WTC11 (cell line): ENCODE results near the gene CSF1. TPM values are rescaled to one million over a fixed set of nuclear protein-coding genes. Genes with fewer than 3 reads are reported as not detected.

Source experiments
- ATAC-seq: fragments of 200-7000 bp; cut with Tn5 transposase; 2 replicates; pipeline ENCODE4 v1.10.0; 2021; ENCODE audit warnings: mild to moderate bottlenecking, moderate library complexity
- CTCF ChIA-PET: fragments of 300-600 bp; sonication (Branson Sonifier 250); formaldehyde crosslinking; loops from one replicate; lab custom pipeline; 2021; ENCODE audit warnings: antibody characterized with exemption; lab: Charles Lee
- POLR2A ChIA-PET: fragments of 350-600 bp; sonication (Branson Sonifier 250); formaldehyde crosslinking; loops from one replicate; lab custom pipeline; 2021; ENCODE audit warnings: antibody characterized with exemption; lab: Charles Lee
- DNase-seq: peaks from one replicate; pipeline ENCODE4 v3.0.0; 2021; ENCODE audit warnings: low spot score
- H3K27ac Mint-ChIP-seq: 2 replicates; pipeline ENCODE4 v1.8.0; 2021; ENCODE audit warnings: mixed read lengths
- H3K27me3 Mint-ChIP-seq: 2 replicates; pipeline ENCODE4 v1.8.0; 2021; ENCODE audit warnings: low read depth, mild to moderate bottlenecking, moderate library complexity, mixed read lengths
- H3K36me3 Mint-ChIP-seq: 2 replicates; pipeline ENCODE4 v1.8.0; 2021; ENCODE audit warnings: mixed read lengths
- H3K4me1 Mint-ChIP-seq: 2 replicates; pipeline ENCODE4 v1.8.0; 2022; ENCODE audit warnings: mixed read lengths
- H3K4me3 Mint-ChIP-seq: 2 replicates; pipeline ENCODE4 v1.8.0; 2021; ENCODE audit warnings: mild to moderate bottlenecking, moderate library complexity, mixed read lengths
- H3K9me3 Mint-ChIP-seq: 2 replicates; pipeline ENCODE4 v1.8.0; 2021; ENCODE audit warnings: mixed read lengths
- ATF1 ChIP-seq: sonication (generic); formaldehyde crosslinking; IDR thresholded peaks from 2 replicates; pipeline ENCODE4 v1.8.1; 2023; ENCODE audit warnings: mild to moderate bottlenecking, moderate library complexity, missing genetic modification reagents
- ATF6 ChIP-seq: sonication (generic); formaldehyde crosslinking; IDR thresholded peaks from 2 replicates; pipeline ENCODE4 v1.8.1; 2023; ENCODE audit warnings: mild to moderate bottlenecking, missing genetic modification reagents
- CREM ChIP-seq: sonication (generic); formaldehyde crosslinking; IDR thresholded peaks from 2 replicates; pipeline ENCODE4 v1.8.1; 2022; ENCODE audit warnings: mild to moderate bottlenecking, missing genetic modification reagents, moderate library complexity
- FOXP4 ChIP-seq: sonication (generic); formaldehyde crosslinking; IDR thresholded peaks from 2 replicates; pipeline ENCODE4 v1.8.0; 2022; ENCODE audit warnings: mild to moderate bottlenecking, missing genetic modification reagents
- TP53 ChIP-seq: sonication (generic); formaldehyde crosslinking; IDR thresholded peaks from 2 replicates; pipeline ENCODE4 v1.8.1; 2023; ENCODE audit warnings: mild to moderate bottlenecking, missing genetic modification reagents
- ZBTB21 ChIP-seq: sonication (generic); formaldehyde crosslinking; IDR thresholded peaks from 2 replicates; pipeline ENCODE4 v1.8.1; 2023; ENCODE audit warnings: mild to moderate bottlenecking, missing genetic modification reagents, borderline replicate concordance
- ZNF396 ChIP-seq: fragments of 250-450 bp; sonication (Bioruptor Pico); IDR thresholded peaks from 2 replicates; pipeline ENCODE4 v1.8.0; 2021; ENCODE audit warnings: mild to moderate bottlenecking, moderate library complexity, borderline replicate concordance
- ZNF671 ChIP-seq: fragments of 250-450 bp; sonication (Bioruptor Pico); IDR thresholded peaks from 2 replicates; pipeline ENCODE4 v1.8.0; 2021; ENCODE audit warnings: mild to moderate bottlenecking
- ZSCAN18 ChIP-seq: fragments of 250-450 bp; sonication (Bioruptor Pico); IDR thresholded peaks from 2 replicates; pipeline ENCODE4 v2.1.2; 2022; ENCODE audit warnings: mild to moderate bottlenecking, moderate library complexity
- total RNA-seq: library from RNA; stranded (reverse); gene quantifications from 3 replicates; pipeline ENCODE4 v1.2.3, GENCODE V29; 2021
- TF ChIP-seq, protein P1 (sequence below): sonication (generic); formaldehyde crosslinking; IDR thresholded peaks from 2 replicates; pipeline ENCODE4 v1.8.0; 2022; ENCODE audit warnings: missing genetic modification reagents
- TF ChIP-seq, protein P2 (sequence below): sonication (generic); formaldehyde crosslinking; IDR thresholded peaks from 2 replicates; pipeline ENCODE4 v1.8.1; 2022; ENCODE audit warnings: low read depth, missing genetic modification reagents, borderline replicate concordance
- TF ChIP-seq, protein P3 (sequence below): sonication (generic); formaldehyde crosslinking; IDR thresholded peaks from 2 replicates; pipeline ENCODE4 v1.8.1; 2022; ENCODE audit warnings: mild to moderate bottlenecking, moderate library complexity, missing genetic modification reagents
- TF ChIP-seq, protein P4 (sequence below): fragments of 250-450 bp; sonication (Bioruptor Pico); IDR thresholded peaks from 2 replicates; pipeline ENCODE4 v1.9.0; 2021; ENCODE audit warnings: mild to moderate bottlenecking

CSF1 gene
- total RNA-seq, 1 experiment from 2014 or later = 3.0 TPM

GRCh38 chr1:109976762-109977161, 66.1 kb downstream of the CSF1 start:
- H3K27me3 Mint-ChIP-seq = peaks cover 9% of the 10 kb centered on the region
- CTCF ChIA-PET = interaction anchor here (1.3 to 2.8 kb wide), 3 partner anchors 8 to 186 kb away, joined by 3 to 16 read pairs (median 8); partner anchors contain the start of gene AHCYL1
- TF ChIP-seq, protein P1, sequence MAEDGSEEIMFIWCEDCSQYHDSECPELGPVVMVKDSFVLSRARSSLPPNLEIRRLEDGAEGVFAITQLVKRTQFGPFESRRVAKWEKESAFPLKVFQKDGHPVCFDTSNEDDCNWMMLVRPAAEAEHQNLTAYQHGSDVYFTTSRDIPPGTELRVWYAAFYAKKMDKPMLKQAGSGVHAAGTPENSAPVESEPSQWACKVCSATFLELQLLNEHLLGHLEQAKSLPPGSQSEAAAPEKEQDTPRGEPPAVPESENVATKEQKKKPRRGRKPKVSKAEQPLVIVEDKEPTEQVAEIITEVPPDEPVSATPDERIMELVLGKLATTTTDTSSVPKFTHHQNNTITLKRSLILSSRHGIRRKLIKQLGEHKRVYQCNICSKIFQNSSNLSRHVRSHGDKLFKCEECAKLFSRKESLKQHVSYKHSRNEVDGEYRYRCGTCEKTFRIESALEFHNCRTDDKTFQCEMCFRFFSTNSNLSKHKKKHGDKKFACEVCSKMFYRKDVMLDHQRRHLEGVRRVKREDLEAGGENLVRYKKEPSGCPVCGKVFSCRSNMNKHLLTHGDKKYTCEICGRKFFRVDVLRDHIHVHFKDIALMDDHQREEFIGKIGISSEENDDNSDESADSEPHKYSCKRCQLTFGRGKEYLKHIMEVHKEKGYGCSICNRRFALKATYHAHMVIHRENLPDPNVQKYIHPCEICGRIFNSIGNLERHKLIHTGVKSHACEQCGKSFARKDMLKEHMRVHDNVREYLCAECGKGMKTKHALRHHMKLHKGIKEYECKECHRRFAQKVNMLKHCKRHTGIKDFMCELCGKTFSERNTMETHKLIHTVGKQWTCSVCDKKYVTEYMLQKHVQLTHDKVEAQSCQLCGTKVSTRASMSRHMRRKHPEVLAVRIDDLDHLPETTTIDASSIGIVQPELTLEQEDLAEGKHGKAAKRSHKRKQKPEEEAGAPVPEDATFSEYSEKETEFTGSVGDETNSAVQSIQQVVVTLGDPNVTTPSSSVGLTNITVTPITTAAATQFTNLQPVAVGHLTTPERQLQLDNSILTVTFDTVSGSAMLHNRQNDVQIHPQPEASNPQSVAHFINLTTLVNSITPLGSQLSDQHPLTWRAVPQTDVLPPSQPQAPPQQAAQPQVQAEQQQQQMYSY (CRISPR knock-in tag) = no peak
- TF ChIP-seq, protein P2, sequence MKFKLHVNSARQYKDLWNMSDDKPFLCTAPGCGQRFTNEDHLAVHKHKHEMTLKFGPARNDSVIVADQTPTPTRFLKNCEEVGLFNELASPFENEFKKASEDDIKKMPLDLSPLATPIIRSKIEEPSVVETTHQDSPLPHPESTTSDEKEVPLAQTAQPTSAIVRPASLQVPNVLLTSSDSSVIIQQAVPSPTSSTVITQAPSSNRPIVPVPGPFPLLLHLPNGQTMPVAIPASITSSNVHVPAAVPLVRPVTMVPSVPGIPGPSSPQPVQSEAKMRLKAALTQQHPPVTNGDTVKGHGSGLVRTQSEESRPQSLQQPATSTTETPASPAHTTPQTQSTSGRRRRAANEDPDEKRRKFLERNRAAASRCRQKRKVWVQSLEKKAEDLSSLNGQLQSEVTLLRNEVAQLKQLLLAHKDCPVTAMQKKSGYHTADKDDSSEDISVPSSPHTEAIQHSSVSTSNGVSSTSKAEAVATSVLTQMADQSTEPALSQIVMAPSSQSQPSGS (CRISPR knock-in tag) = no peak
- TF ChIP-seq TP53 (CRISPR knock-in tag) = no peak
- no peak for TF ChIP-seq ZBTB21 (CRISPR knock-in tag)
- no peak for TF ChIP-seq ZSCAN18 (CRISPR knock-in tag)
- TF ChIP-seq, all 79 proteins: peak for 0
- Mint-ChIP-seq H3K4me1 (no peaks in the 10 kb centered on the region), H3K36me3 (no peaks in the 10 kb centered on the region), H3K9me3 (no peaks in the 10 kb centered on the region), H3K4me3 (no peak overlapping the region), H3K27ac (no peak overlapping the region)
- no peak for DNase-seq
- ATAC-seq = no peak
- POLR2A ChIA-PET = no interaction called here

- Mint-ChIP-seq H3K4me3 (no peak overlapping the region), H3K27me3 (peaks cover 9% of the 10 kb centered on the region), H3K36me3 (no peaks in the 10 kb centered on the region), H3K9me3 (no peaks in the 10 kb centered on the region), H3K4me1 (no peaks in the 10 kb centered on the region), H3K27ac (no peak overlapping the region)
- POLR2A ChIA-PET = no interaction called here
- ATAC-seq (no peak), DNase-seq (no peak)
- CTCF ChIA-PET = interaction anchor here (1.3 to 2.2 kb wide), 2 partner anchors 53 to 186 kb away, joined by 3 to 8 read pairs; no protein-coding TSS in a partner anchor
- no peak for TF ChIP-seq ATF1 (CRISPR knock-in tag)
- no peak for TF ChIP-seq CREM (CRISPR knock-in tag)
- TF ChIP-seq, protein P3, sequence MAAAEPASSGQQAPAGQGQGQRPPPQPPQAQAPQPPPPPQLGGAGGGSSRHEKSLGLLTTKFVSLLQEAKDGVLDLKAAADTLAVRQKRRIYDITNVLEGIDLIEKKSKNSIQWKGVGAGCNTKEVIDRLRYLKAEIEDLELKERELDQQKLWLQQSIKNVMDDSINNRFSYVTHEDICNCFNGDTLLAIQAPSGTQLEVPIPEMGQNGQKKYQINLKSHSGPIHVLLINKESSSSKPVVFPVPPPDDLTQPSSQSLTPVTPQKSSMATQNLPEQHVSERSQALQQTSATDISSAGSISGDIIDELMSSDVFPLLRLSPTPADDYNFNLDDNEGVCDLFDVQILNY (CRISPR knock-in tag) = no peak
- no peak for TF ChIP-seq ZNF671 (CRISPR knock-in tag)
- no peak for TF ChIP-seq ATF6
- TF ChIP-seq ZNF396 (CRISPR knock-in tag) = no peak
- TF ChIP-seq, protein P4, sequence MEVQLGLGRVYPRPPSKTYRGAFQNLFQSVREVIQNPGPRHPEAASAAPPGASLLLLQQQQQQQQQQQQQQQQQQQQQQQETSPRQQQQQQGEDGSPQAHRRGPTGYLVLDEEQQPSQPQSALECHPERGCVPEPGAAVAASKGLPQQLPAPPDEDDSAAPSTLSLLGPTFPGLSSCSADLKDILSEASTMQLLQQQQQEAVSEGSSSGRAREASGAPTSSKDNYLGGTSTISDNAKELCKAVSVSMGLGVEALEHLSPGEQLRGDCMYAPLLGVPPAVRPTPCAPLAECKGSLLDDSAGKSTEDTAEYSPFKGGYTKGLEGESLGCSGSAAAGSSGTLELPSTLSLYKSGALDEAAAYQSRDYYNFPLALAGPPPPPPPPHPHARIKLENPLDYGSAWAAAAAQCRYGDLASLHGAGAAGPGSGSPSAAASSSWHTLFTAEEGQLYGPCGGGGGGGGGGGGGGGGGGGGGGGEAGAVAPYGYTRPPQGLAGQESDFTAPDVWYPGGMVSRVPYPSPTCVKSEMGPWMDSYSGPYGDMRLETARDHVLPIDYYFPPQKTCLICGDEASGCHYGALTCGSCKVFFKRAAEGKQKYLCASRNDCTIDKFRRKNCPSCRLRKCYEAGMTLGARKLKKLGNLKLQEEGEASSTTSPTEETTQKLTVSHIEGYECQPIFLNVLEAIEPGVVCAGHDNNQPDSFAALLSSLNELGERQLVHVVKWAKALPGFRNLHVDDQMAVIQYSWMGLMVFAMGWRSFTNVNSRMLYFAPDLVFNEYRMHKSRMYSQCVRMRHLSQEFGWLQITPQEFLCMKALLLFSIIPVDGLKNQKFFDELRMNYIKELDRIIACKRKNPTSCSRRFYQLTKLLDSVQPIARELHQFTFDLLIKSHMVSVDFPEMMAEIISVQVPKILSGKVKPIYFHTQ = no peak
- no peak for TF ChIP-seq FOXP4 (CRISPR knock-in tag)
Observed at GRCh38 chr1:109977225-109977624, 66.6 kb downstream of the CSF1 start.
